Mesothelial cell of epicardium (in vitro differentiated cells): Measurements from ENCODE around the gene FAM120C. TPM values are rescaled to one million over a fixed set of nuclear protein-coding genes. Genes with fewer than 3 reads are reported as not detected.

Experiments
- DNase-seq, 2 experiments: peaks; one replicate each; pipeline ENCODE4 v3.0.0; 2021; ENCODE audit warnings: low spot score in 2 of 2; ENCODE audit not compliant: unreplicated experiment in 2 of 2
- H3K27ac Mint-ChIP-seq: 2 replicates; pipeline ENCODE4 v1.8.0; 2021; ENCODE audit warnings: mixed read lengths
- H3K27me3 Mint-ChIP-seq: 2 replicates; pipeline ENCODE4 v1.8.0; 2021; ENCODE audit warnings: low read depth, mixed read lengths
- H3K36me3 Mint-ChIP-seq: 2 replicates; pipeline ENCODE4 v1.8.0; 2021; ENCODE audit warnings: mixed read lengths
- H3K4me1 Mint-ChIP-seq: 2 replicates; pipeline ENCODE4 v1.8.0; 2021; ENCODE audit warnings: mixed read lengths
- H3K4me3 Mint-ChIP-seq: 2 replicates; pipeline ENCODE4 v1.8.0; 2021; ENCODE audit warnings: mild to moderate bottlenecking, moderate library complexity, mixed read lengths
- H3K9me3 Mint-ChIP-seq: 2 replicates; pipeline ENCODE4 v1.8.0; 2021; ENCODE audit warnings: mixed read lengths
- CTCF ChIP-seq: fragments of 200-600 bp; sonication (generic); IDR thresholded peaks from one replicate; pipeline ENCODE4 v1.5.0; 2021; ENCODE audit warnings: antibody characterized with exemption; ENCODE audit not compliant: unreplicated experiment
- total RNA-seq: library from RNA; stranded (reverse); gene quantifications from 3 replicates; pipeline ENCODE4 v1.2.1, GENCODE V29; 2021

FAM120C gene
- total RNA-seq, 1 donor from 2014 or later, result 16.1 TPM

- no peaks in the 10 kb centered on the region for H3K27me3 Mint-ChIP-seq
- peaks cover 5% of the 10 kb centered on the region for H3K36me3 Mint-ChIP-seq
- H3K9me3 Mint-ChIP-seq, result peaks cover 14% of the 10 kb centered on the region
- no peak overlapping the region for H3K27ac Mint-ChIP-seq
- no peak for TF ChIP-seq CTCF
- no peak overlapping the region for H3K4me3 Mint-ChIP-seq
- peaks cover 7% of the 10 kb centered on the region for H3K4me1 Mint-ChIP-seq
- no peak for DNase-seq
These were observed 15.2 kb upstream of the FAM120C start for GRCh38 chrX:54198262-54198661.

- no peak overlapping the region for H3K4me3 Mint-ChIP-seq
- DNase-seq, result no peak
- TF ChIP-seq CTCF, result no peak
- peaks cover 3% of the 10 kb centered on the region for H3K36me3 Mint-ChIP-seq
- peaks cover 12% of the 10 kb centered on the region for H3K4me1 Mint-ChIP-seq
- H3K27ac Mint-ChIP-seq, result no peak overlapping the region
- H3K9me3 Mint-ChIP-seq, result peaks cover 13% of the 10 kb centered on the region
- H3K27me3 Mint-ChIP-seq, result no peaks in the 10 kb centered on the region
These were observed 12.0 kb upstream of the FAM120C start for GRCh38 chrX:54194982-54195588.

GRCh38 chrX:54193085-54193821 is 10.2 kb upstream of the FAM120C start:
- Mint-ChIP-seq H3K4me3 (no peak overlapping the region), H3K9me3 (peaks cover 4% of the 10 kb centered on the region), H3K36me3 (no peaks in the 10 kb centered on the region), H3K27ac (peak overlapping the region; percentile 25), H3K4me1 (peaks cover 12% of the 10 kb centered on the region), H3K27me3 (no peaks in the 10 kb centered on the region)
- TF ChIP-seq CTCF, result no peak
- no peak for DNase-seq

GRCh38 chrX:54184474-54184873 is 1.4 kb upstream of the FAM120C start:
- TF ChIP-seq CTCF, result no peak
- peaks cover 29% of the 10 kb centered on the region for H3K4me1 Mint-ChIP-seq
- no peaks in the 10 kb centered on the region for H3K27me3 Mint-ChIP-seq
- no peak overlapping the region for H3K27ac Mint-ChIP-seq
- no peak overlapping the region for H3K4me3 Mint-ChIP-seq
- H3K9me3 Mint-ChIP-seq, result peaks cover 17% of the 10 kb centered on the region
- no peak for DNase-seq
- H3K36me3 Mint-ChIP-seq, result no peaks in the 10 kb centered on the region

- peaks cover 42% of the 10 kb centered on the region for H3K4me1 Mint-ChIP-seq
- peaks cover 23% of the 10 kb centered on the region for H3K9me3 Mint-ChIP-seq
- H3K27ac Mint-ChIP-seq, result peak overlapping the region; percentile 66
- H3K27me3 Mint-ChIP-seq, result no peaks in the 10 kb centered on the region
- TF ChIP-seq CTCF, result no peak
- peak in 1 of 2 experiments; percentile 41 for DNase-seq
- peak overlapping the region; percentile 72 for H3K4me3 Mint-ChIP-seq
- H3K36me3 Mint-ChIP-seq, result no peaks in the 10 kb centered on the region
These were observed 725 bp downstream of the FAM120C start for GRCh38 chrX:54182194-54182863.
